ENCODE measurements around the gene APBB1.
A peak's percentile ranks its signal among the peaks of the same experiment; 100 is the strongest.
"Not testable (repeated sequence)": the region's sequence is repeated elsewhere in the genome, so short reads cannot be mapped to it uniquely, and the experiment has no call there.

Gene APBB1

GRCh38 chr11:6415797-6416196, 3.1 kb downstream of the APBB1 start:
- DNase-seq, result no peak

GRCh38 chr11:6414874-6415328, 4.0 kb downstream of the APBB1 start:
- no peak for DNase-seq

DNA sequence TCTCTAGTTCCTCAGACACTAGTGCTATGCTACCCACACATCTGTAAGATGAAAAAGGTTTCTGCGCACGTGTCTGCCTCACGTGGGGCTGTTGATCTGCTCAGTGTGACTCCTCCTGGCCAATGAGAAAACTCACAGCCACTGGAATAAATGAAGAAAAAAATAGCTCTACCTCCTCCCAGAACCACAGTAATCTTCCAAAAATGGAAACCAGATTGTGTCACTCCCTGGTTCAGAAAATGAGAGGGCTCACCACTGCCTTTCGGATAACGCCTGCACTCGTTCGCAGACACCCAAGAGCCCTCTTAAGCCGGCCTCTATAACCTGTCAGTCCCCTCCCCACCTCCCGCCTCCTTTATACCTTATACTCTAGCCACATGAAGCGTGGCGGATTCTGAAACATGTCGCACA, 5.1 kb downstream of the APBB1 start:
- DNase-seq, result peak; percentile 74

DNA sequence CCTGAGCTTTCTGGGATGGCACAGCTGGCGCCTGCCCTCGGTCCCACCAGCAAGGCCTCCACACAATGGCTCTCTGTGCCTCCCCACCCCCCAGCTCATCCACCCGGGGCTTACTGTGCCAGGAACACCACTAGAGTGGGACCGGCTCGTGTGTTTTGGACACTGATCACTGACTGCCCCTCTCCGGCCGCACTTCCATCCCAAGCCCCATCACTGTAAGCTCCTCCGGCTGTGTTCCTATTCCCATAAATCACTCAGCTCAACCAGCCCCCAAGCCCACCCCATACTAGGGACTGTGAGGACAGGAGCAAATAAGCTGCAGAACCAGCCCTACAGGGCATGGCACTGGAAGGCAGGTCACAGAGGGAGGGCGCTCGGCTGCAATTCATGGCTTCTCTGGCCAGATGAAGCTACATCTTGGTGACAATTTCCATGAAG, 7.3 kb downstream of the APBB1 start:
- no peak for DNase-seq

DNA sequence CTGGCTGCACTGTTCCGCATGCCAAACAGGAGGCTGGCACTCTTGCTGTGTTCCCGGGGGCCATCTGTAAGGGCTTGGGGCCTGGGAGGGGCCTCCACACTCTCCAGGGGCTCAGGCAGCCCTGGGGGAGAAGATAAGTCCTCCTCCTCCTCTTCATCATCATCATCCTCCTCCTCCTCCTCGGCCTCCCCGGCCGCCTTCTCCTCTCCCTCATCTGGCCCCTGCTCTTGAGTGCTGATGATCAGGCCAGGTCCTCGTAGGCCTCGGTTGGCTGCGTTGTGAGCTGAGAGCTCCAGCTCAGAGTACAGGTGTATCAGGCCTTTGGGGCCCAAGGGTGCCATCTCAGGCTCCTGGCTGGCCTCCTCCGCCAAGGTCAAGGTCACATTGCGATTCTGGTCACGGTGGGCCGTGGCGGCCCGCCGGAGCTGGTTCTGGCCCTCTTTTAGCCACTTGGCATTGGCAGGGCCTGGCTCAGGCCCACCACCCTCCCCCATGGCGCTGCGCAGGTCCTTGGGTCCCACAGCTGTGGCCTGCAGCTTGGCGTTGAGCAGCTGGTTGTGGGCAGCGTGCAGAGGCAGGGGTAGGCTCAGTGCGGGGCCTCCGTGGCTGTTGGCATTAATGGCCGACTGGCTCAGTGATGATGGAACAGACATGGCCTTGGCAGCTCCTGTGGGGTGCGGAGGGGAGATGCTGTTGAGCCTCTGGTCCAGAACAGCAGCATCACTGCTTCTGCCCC, 8.0 kb downstream of the APBB1 start:
- no peak for DNase-seq

- DNase-seq, result no peak
Observed at GRCh38 chr11:6406370-6406769, 12.5 kb downstream of the APBB1 start.

DNA sequence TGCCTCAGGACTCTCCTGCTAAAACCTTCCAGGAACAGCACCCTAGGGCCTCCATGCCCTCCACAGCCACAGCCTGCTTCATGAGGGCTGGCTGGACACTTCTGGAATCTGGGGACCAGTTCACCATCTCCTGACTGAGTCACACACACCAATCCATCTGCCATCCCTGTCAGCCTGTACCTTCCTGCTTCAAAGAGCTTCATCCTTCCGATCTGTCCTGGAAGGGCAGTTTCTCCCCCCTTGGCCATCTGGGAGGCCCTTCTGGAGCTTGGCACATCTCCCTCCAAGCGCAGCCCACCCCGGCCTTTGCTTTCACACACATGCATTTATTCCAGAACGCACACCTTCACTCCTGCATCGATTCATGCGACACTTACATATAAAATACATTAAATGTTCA, 13.0 kb downstream of the APBB1 start:
- DNase-seq, result no peak

DNA sequence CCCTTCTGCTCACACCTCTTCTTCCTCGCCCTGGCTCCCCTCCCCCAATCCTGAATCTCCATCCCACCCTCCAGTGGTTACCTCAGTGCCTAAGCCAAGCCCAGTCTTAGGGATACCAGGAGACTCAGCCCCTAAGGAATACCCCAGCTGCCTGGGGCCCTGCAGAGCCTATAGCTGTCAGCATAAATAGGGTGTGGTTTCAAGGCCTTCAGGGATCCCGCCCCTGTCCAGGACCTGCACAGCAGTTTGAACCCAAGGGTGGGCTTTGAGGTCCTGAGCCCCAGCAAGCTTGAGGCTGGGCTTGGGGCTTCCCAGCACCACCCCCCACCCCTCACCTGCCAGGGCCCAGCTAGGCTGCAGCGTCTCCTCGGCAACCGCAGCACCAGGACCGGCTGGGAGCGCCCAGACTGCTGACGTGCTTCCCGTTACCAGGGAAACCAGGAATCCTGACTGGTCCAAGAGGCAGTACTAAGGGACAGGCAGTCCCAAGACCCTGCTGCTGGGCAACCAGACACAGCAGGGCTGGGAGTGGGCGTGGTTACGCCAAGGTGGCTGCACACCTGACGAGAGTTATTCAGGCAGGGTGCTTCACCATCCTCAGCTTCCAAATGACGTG, 13.7 kb downstream of the APBB1 start:
- no peak for DNase-seq

DNA sequence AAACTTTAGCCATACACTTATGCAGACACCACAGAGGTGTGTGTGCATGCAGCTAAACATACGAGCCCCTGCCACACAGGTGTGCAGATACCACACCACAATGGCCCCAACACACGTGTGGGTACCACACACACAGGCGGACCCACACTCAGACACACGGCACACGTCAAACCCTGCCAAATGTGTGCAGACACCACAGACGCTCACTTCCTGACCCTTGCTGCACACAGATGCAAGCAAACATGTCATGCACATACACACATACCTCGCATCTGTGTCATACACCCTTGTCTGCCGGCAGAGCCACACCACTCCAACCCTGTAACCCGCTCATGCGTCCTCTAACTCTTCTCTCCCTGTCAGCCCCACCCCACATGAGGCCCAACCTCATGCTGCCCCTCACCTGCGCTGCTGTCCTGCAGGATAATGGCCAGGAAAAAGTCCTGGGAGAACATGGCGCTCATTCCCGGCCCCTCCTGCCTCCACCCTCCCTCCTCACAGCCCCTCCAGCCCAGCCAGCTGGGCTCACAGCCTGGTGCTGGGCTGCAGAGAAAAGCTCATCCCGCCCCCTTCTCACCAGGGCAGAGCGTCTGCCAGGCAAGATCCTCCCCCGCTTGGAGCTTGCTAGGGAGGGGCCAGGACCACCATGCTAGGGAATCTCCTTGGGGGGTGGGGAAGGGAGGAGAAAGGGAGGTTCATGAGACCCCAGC, 14.4 kb downstream of the APBB1 start:
- no peak for DNase-seq

DNA sequence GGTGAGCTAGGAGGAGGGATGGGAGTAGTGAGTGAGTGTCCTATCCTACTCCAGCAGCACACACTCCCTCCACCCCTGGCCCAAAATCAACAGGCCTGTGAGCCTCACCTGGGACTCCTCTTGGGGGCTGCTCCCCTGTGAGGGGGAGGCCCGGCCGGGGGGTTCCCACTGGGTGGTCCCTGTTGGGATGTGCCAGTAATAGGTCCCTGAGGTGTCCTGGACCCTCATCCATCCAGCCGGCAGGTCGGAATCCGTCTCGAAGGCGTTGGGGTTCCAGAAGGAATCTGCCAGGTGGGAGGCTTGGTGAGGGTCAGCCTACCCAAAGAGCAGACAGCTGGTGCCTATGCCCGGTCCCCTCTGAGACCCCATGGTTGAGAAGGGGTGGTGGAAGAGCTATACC, 15.4 kb downstream of the APBB1 start:
- DNase-seq, result no peak

- DNase-seq, result peak; percentile 67
Observed at GRCh38 chr11:6402561-6402981, 16.3 kb downstream of the APBB1 start.

DNA sequence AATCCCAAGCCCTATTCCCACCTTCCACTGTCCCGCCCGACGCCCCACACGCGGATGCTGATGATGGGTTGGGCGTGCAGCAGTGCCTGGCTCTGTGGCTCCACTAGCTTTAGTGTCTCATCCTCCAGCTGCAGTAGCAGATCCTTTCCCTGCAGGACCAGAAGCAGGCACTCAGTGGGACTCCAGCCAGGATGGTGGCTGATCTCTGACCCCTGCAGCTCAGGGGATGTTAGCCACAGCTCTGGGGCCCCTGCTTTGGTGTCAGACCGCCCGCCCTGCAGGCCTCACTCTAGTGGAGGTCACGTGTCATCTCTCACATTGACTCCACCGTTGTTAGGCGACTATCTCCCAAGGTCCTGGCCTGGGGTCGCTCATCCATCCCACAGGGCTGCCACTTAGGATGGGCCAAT, 16.8 kb downstream of the APBB1 start:
- DNase-seq, result no peak

- DNase-seq, result no peak
Observed at GRCh38 chr11:6401464-6401863, 17.4 kb downstream of the APBB1 start.

- DNase-seq, result no peak
Observed at GRCh38 chr11:6400431-6401345, 18.2 kb downstream of the APBB1 start.

DNA sequence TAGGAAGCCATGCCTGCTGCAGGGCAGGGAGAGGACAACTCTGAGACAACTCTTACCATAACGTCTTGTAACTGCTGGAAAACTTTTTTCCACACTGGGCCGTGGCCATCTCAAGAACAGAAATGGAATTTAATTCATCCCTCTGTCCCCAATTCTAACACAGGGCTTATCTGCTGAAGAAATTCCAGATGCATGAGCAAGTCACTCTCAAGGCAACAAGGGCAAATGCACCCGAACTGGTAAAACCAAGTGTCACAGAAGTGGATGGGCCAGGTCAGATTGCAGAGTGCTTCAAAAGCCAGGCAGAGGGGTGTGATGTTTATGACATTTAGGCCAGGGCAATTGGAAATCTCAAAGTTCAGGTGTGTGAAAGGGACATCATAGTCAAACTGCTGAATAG, 21.3 kb downstream of the APBB1 start:
- no peak for DNase-seq

GRCh38 chr11:6397156-6397555, 21.7 kb downstream of the APBB1 start:
- no peak for DNase-seq

DNA sequence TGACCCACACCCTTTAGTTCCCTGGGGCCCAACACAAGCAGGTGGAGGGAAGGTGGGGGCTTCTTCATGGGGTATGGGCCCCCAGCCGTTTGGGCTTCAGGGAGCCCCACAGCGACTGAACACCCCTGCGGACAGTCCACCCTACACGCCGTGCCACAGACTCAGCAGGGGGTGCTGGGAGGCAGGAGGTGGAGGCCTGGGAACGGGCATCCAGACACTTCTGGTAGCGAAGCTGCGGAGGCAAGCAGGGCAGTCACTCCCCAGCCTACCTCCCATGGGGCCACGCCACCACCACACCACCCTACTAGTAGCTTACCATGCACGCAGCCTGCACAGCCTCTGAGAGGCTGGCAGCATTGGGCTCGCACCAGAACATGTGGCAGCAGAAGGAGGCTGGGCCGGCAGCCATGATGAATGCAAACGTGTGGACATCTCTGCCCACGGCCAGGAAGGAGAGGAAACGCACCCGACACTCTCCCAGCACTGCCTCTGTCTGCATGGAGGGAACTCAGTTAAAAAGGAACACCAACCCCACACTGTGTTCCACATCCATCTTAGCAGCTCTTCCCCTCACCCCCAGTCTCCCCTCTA, 23.3 kb downstream of the APBB1 start:
- DNase-seq, result no peak

DNA sequence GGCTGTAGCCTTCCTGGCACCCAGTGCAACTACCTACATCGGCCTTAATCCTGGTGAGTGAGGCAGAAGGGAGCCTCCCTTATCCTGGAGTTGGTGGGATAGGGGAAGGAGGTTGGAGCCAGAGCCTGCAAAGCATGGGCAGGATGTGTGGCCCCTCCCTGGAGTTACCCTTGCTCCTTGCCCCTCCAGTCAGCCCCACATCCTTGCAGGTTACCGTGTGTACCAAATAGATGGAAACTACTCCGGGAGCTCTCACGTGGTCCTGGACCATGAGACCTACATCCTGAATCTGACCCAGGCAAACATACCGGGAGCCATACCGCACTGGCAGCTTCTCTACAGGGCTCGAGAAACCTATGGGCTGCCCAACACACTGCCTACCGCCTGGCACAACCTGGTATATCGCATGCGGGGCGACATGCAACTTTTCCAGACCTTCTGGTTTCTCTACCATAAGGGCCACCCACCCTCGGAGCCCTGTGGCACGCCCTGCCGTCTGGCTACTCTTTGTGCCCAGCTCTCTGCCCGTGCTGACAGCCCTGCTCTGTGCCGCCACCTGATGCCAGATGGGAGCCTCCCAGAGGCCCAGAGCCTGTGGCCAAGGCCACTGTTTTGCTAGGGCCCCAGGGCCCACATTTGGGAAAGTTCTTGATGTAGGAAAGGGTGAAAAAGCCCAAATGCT, 24.8 kb downstream of the APBB1 start:
- DNase-seq, result no peak

- not testable (repeated sequence) for DNase-seq
Observed at GRCh38 chr11:6392251-6392650, 26.6 kb downstream of the APBB1 start.

DNA sequence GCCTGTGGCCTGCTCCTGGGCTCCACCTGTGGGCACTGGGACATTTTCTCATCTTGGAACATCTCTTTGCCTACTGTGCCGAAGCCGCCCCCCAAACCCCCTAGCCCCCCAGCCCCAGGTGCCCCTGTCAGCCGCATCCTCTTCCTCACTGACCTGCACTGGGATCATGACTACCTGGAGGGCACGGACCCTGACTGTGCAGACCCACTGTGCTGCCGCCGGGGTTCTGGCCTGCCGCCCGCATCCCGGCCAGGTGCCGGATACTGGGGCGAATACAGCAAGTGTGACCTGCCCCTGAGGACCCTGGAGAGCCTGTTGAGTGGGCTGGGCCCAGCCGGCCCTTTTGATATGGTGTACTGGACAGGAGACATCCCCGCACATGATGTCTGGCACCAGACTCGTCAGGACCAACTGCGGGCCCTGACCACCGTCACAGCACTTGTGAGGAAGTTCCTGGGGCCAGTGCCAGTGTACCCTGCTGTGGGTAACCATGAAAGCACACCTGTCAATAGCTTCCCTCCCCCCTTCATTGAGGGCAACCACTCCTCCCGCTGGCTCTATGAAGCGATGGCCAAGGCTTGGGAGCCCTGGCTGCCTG, 27.3 kb downstream of the APBB1 start:
- DNase-seq, result no peak

GRCh38 chr11:6390718-6391469, 28.0 kb downstream of the APBB1 start:
- no peak for DNase-seq
